Transverse colon (tissue), 4 donors: ENCODE measurements around the gene ANKZF1.

Experiments
- CTCF ChIP-seq, 5 experiments: fragments of 200-600 bp in 3 of 5; fragments of 450-650 bp in 2 of 5; sonication (generic) in 3 of 5; IDR thresholded peaks; 1 replicate in 2 of 5; 2 replicates in 3 of 5; pipeline ENCODE4 v1.5.1; 2016 to 2017; ENCODE audit warnings: antibody characterized with exemption in 5 of 5, inconsistent platforms in 3 of 5, mild to moderate bottlenecking in 2 of 5, moderate library complexity in 1 of 5
- POLR2A ChIP-seq: fragments of 450-650 bp; IDR thresholded peaks from one replicate; pipeline ENCODE4 v1.6.1; 2016; ENCODE audit warnings: antibody characterized with exemption, mild to moderate bottlenecking, moderate library complexity
- POLR2AphosphoS5 ChIP-seq, 3 donors: sonication (generic); formaldehyde crosslinking; IDR thresholded peaks; one replicate each; pipeline ENCODE4 v1.6.1; 2016; ENCODE audit warnings: antibody characterized with exemption in 3 of 3

GRCh38 chr2:219219784-219220532, 9.6 kb upstream of the ANKZF1 start:
- TF ChIP-seq POLR2A (no peak), CTCF (IDR thresholded peaks at IDR 0.05) (no peak), POLR2AphosphoS5 (IDR thresholded peaks at IDR 0.05) (no peak)
